HepG2 (cell line): ENCODE measurements around the gene CLDN9. TPM values are rescaled to one million over a fixed set of nuclear protein-coding genes. Genes with fewer than 3 reads are reported as not detected.

ENCODE experiments used
- ATF6 ChIP-seq: sonication (generic); formaldehyde crosslinking; conservative IDR thresholded peaks from 2 replicates; pipeline ENCODE4 v1.4.0; 2020; ENCODE audit warnings: missing genetic modification reagents
- ATF7 ChIP-seq, 2 experiments: fragments of 450-650 bp in 1 of 2; sonication (generic) in 1 of 2; formaldehyde crosslinking in 1 of 2; IDR thresholded peaks; 2 replicates each; pipeline versions ENCODE4 v1.4.0 to v1.6.1; 2016 to 2020; ENCODE audit warnings: antibody characterized with exemption in 1 of 2, mild to moderate bottlenecking in 1 of 2, missing genetic modification reagents in 1 of 2
- FOXO1 ChIP-seq: sonication (generic); formaldehyde crosslinking; IDR thresholded peaks from 2 replicates; pipeline ENCODE4 v1.4.0; 2020; ENCODE audit warnings: missing genetic modification reagents
- HCFC1 ChIP-seq: fragments of 150-350 bp; IDR thresholded peaks from 2 replicates; pipeline ENCODE4 v1.6.1; 2014; ENCODE audit warnings: low read depth, low read length
- KAT2B ChIP-seq: fragments of 150-350 bp; IDR thresholded peaks from 2 replicates; pipeline ENCODE4 v1.6.1; 2014; ENCODE audit warnings: low read depth, low read length, borderline replicate concordance
- SKIL ChIP-seq: sonication (generic); formaldehyde crosslinking; IDR thresholded peaks from 2 replicates; pipeline ENCODE4 v1.8.0; 2022; ENCODE audit warnings: missing genetic modification reagents, mild to moderate bottlenecking, moderate library complexity, borderline replicate concordance
- WIZ ChIP-seq: sonication (generic); formaldehyde crosslinking; IDR thresholded peaks from 2 replicates; pipeline ENCODE4 v1.5.1; 2020; ENCODE audit warnings: mild to moderate bottlenecking, missing genetic modification reagents
- ZSCAN29 ChIP-seq: sonication (generic); formaldehyde crosslinking; conservative IDR thresholded peaks from 2 replicates; pipeline ENCODE4 v1.4.0; 2020; ENCODE audit warnings: mild to moderate bottlenecking, missing genetic modification reagents
- polyA plus RNA-seq, 8 experiments: library from polyadenylated mRNA; depleted of rRNA in 3 of 8; stranded (reverse) in 7 of 8; unstranded in 1 of 8; fragments of >200 nt; fragmentation: Illumina TruSeq in 4 of 8; extraction: Trizol in 4 of 8; gene quantifications; 2 replicates each; pipeline versions ENCODE4 v1.2.1 to v1.2.3, GENCODE V29; 2011 to 2016; ENCODE audit warnings: low read depth in 4 of 8, missing spikeins in 1 of 8, mixed read lengths in 1 of 8; ENCODE audit not compliant: insufficient read depth in 1 of 8
- total RNA-seq, 5 experiments: library from RNA; depleted of rRNA; stranded (reverse); fragments of >200 nt; fragmentation: Illumina TruSeq; extraction: Trizol; gene quantifications; 2 replicates each; pipeline ENCODE4 v1.2.3, GENCODE V29; 2016; ENCODE audit warnings: low read depth in 1 of 5
- TF ChIP-seq, protein P1 (sequence below): sonication (generic); formaldehyde crosslinking; IDR thresholded peaks from 2 replicates; pipeline ENCODE4 v1.9.0; 2021; ENCODE audit warnings: missing genetic modification reagents, mild to moderate bottlenecking, borderline replicate concordance

Gene CLDN9
- total and polyA plus RNA-seq, 2 of the 13 experiments (the other 11 are each of a cell fraction or from before 2014, with no cell fraction given) = 0.15 to 0.26 TPM

DNA sequence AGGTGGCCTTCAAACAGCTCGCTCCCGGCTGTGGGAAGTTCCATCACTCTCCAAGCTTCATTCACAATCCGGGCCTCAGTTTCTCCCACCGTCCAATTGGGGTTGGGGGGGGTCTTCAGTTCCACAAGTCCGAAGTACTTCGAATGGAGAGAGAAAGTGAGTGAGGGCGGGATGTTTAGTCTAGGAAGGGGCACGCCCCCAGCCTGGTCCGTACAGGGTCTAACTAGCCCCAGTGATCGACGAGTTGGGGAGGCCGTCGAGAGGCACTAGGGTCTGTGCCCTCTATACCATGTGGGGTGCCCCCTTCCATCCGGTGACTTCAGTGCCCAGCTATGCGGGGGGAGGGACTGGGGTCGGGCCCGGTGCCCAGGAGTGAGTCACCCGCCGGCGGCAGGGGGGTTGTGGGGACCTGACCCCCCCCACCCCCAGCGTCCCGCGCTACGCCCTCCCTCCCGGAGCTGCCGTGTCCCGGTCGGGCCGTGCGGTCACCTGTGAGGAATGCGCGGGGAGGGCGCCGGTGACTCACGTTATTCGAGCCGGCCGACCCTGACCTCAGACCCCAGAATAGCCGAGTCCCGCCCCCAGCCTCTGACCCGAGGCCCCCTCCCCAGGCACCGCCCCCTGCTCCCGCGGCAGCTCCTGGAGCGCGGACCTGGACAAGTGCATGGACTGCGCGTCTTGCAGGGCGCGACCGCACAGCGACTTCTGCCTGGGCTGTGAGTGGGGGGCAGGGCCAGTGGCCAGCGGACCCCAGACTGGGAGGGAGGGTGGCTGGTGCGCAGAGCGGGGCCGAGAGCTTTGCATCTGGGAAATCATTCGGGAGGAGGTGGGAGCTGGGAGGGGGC is 8.1 kb downstream of the CLDN9 start (continued):
- TF ChIP-seq HCFC1 (no peak), WIZ (CRISPR knock-in tag) (no peak), KAT2B (no peak), FOXO1 (CRISPR knock-in tag) (peak; percentile 19; the same call in 1 of the 2 replicates), ATF7 (IDR thresholded peaks at IDR 0.05) (peak; percentile 75), ATF7 (CRISPR knock-in tag; IDR thresholded peaks at IDR 0.05) (peak; percentile 99), ATF6 (CRISPR knock-in tag) (no peak), ZSCAN29 (CRISPR knock-in tag) (0 out of 2 replicates have a peak, but pooled peaks have one; percentile 59), SKIL (CRISPR knock-in tag) (peak; percentile 92)
- TF ChIP-seq, protein P1, sequence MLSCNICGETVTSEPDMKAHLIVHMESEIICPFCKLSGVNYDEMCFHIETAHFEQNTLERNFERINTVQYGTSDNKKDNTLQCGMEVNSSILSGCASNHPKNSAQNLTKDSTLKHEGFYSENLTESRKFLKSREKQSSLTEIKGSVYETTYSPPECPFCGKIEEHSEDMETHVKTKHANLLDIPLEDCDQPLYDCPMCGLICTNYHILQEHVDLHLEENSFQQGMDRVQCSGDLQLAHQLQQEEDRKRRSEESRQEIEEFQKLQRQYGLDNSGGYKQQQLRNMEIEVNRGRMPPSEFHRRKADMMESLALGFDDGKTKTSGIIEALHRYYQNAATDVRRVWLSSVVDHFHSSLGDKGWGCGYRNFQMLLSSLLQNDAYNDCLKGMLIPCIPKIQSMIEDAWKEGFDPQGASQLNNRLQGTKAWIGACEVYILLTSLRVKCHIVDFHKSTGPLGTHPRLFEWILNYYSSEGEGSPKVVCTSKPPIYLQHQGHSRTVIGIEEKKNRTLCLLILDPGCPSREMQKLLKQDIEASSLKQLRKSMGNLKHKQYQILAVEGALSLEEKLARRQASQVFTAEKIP (CRISPR knock-in tag) = no peak
- TF ChIP-seq, all 625 proteins: peak for 264
